ENCODE measurements around the gene ITGB7. TPM values are rescaled to one million over a fixed set of nuclear protein-coding genes. Genes with fewer than 3 reads are reported as not detected.

Gene ITGB7
- total RNA-seq, 1 donor from 2014 or later: 0.37 TPM

DNA sequence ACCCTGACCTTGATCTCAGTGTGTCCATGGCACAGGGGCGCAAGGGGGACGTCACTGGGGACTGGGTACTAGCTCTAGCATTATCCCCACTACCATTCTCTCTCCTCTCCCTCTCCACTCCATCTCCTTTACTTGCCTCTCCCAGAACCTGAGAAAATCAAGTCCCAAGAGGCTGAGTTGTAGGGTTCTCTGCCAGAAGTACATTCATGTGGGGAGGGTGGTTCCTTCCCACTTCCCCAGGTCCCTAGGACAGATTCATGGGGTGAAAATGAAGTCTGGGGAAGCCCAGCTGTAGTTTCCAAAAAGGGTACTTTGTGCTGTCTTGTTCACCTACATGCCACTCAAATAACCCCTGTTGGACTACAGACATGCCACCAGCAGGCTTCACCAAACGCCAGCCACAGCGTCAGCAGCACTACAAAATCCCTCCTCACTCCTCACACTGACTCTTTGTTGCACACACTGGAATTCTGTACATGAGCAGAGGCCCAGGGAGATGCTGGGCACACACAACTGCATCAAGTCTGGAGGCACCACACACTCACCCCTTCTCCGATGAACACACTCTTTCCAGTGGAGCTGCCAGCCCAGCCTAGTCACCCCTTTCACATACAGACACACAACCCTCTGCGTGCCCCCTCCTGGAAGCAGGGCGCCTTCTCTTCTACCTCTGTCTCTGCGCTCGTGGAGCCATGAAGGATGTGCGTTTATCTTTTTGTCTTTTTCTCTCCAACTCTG lies 18.0 kb upstream of the ITGB7 start:
- Mint-ChIP-seq H3K4me1 (ENCODE audit: low read depth) (peaks cover 52% of the 10 kb centered on the region), H3K4me3 (ENCODE audit: unreplicated experiment) (no peak overlapping the region), H3K27me3 (ENCODE audit: low read depth) (no peaks in the 10 kb centered on the region), H3K9me3 (ENCODE audit: low read depth) (no peaks in the 10 kb centered on the region), H3K27ac (ENCODE audit: unreplicated experiment) (peak overlapping the region; percentile 72), H3K36me3 (ENCODE audit: low read depth) (peaks cover 2% of the 10 kb centered on the region)
- DNase-seq (ENCODE audit: low spot score): peak; percentile 43
- TF ChIP-seq, protein P1, sequence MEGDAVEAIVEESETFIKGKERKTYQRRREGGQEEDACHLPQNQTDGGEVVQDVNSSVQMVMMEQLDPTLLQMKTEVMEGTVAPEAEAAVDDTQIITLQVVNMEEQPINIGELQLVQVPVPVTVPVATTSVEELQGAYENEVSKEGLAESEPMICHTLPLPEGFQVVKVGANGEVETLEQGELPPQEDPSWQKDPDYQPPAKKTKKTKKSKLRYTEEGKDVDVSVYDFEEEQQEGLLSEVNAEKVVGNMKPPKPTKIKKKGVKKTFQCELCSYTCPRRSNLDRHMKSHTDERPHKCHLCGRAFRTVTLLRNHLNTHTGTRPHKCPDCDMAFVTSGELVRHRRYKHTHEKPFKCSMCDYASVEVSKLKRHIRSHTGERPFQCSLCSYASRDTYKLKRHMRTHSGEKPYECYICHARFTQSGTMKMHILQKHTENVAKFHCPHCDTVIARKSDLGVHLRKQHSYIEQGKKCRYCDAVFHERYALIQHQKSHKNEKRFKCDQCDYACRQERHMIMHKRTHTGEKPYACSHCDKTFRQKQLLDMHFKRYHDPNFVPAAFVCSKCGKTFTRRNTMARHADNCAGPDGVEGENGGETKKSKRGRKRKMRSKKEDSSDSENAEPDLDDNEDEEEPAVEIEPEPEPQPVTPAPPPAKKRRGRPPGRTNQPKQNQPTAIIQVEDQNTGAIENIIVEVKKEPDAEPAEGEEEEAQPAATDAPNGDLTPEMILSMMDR (IDR thresholded peaks at IDR 0.05): no peak

GRCh38 chr12:53224061-53224896 lies 17.2 kb upstream of the ITGB7 start:
- H3K4me1 Mint-ChIP-seq (ENCODE audit: low read depth): peaks cover 53% of the 10 kb centered on the region
- no peak for DNase-seq (ENCODE audit: low spot score)
- H3K36me3 Mint-ChIP-seq (ENCODE audit: low read depth): peaks cover 2% of the 10 kb centered on the region
- H3K9me3 Mint-ChIP-seq (ENCODE audit: low read depth): no peaks in the 10 kb centered on the region
- peak overlapping the region; percentile 84 for H3K27ac Mint-ChIP-seq (ENCODE audit: unreplicated experiment)
- TF ChIP-seq, protein P1 (IDR thresholded peaks at IDR 0.05): peak; percentile 54
- H3K4me3 Mint-ChIP-seq (ENCODE audit: unreplicated experiment): no peak overlapping the region
- no peaks in the 10 kb centered on the region for H3K27me3 Mint-ChIP-seq (ENCODE audit: low read depth)

DNA sequence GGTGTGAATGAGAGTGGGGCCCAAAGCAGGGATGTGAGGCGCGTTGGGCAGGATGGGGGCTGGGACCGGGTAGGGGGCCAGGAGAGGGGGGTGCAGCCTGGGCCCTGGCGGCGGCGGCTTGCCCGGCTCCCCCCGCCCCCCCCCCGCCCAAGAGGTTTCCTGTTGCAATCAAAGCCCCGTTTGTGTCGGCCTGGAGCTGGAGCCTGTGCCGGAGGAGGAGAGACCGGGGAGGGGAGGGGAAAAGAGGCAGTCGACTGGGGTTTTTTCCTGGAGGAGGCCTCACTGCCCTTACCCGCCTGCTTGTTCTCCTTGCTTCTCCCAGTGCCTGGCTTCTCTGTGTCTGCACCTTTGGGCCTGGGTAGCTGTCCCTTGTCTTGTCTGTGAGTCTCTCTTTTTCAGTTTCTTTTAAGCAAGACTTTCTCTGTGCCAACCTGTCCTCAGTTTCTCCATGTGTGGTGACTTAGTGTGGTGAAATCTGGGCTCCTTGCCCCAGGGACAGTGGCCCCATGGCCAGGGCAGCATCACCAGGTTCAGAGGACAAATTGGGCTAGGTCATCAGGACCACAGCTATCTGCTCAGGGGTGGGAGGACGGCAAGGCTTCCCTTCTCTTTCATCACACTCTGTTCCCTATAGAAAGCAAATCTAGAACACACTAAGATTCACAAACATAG lies 16.5 kb upstream of the ITGB7 start:
- Mint-ChIP-seq H3K27me3 (ENCODE audit: low read depth) (no peaks in the 10 kb centered on the region), H3K36me3 (ENCODE audit: low read depth) (peaks cover 2% of the 10 kb centered on the region), H3K27ac (ENCODE audit: unreplicated experiment) (peak overlapping the region; percentile 95), H3K4me1 (ENCODE audit: low read depth) (peaks cover 58% of the 10 kb centered on the region), H3K4me3 (ENCODE audit: unreplicated experiment) (peak overlapping the region; percentile 16), H3K9me3 (ENCODE audit: low read depth) (no peaks in the 10 kb centered on the region)
- DNase-seq (ENCODE audit: low spot score): no peak
- TF ChIP-seq, protein P1 (IDR thresholded peaks at IDR 0.05): no peak

GRCh38 chr12:53222806-53223261 lies 15.8 kb upstream of the ITGB7 start:
- Mint-ChIP-seq H3K27me3 (ENCODE audit: low read depth) (no peaks in the 10 kb centered on the region), H3K4me1 (ENCODE audit: low read depth) (peaks cover 64% of the 10 kb centered on the region), H3K4me3 (ENCODE audit: unreplicated experiment) (peak overlapping the region; percentile 12), H3K9me3 (ENCODE audit: low read depth) (no peaks in the 10 kb centered on the region), H3K27ac (ENCODE audit: unreplicated experiment) (peak overlapping the region; percentile 95), H3K36me3 (ENCODE audit: low read depth) (peaks cover 2% of the 10 kb centered on the region)
- peak; percentile 17 for DNase-seq (ENCODE audit: low spot score)
- TF ChIP-seq, protein P1 (IDR thresholded peaks at IDR 0.05): no peak

Data from chondrocyte (in vitro differentiated cells).